Parathyroid adenoma (tissue), 2 donors: ENCODE results near the gene LRRK1.

Experiments used
- H2AFZ ChIP-seq: fragments of 300-600 bp; sonication (generic); one replicate; pipeline ENCODE4 v1.7.0; 2017; ENCODE audit warnings: antibody characterized with exemption, mild to moderate bottlenecking
- H3K27ac ChIP-seq: fragments of 300-600 bp; sonication (generic); one replicate; pipeline ENCODE4 v1.7.0; 2017
- H3K27me3 ChIP-seq: fragments of 300-600 bp; sonication (generic); one replicate; pipeline ENCODE4 v1.7.0; 2017; ENCODE audit warnings: low read length; ENCODE audit not compliant: control insufficient read depth, insufficient read depth
- H3K36me3 ChIP-seq: fragments of 300-600 bp; sonication (generic); one replicate; pipeline ENCODE4 v1.7.0; 2017; ENCODE audit warnings: low read length; ENCODE audit not compliant: control insufficient read depth, insufficient read depth
- H3K4me1 ChIP-seq: fragments of 300-600 bp; sonication (generic); one replicate; pipeline ENCODE4 v1.7.0; 2017; ENCODE audit warnings: control low read depth
- H3K4me2 ChIP-seq: fragments of 300-600 bp; sonication (generic); one replicate; pipeline ENCODE4 v1.7.0; 2017; ENCODE audit warnings: low read length
- H3K4me3 ChIP-seq: fragments of 300-600 bp; sonication (generic); one replicate; pipeline ENCODE4 v1.7.0; 2017; ENCODE audit warnings: low read depth, low read length
- H3K79me2 ChIP-seq: fragments of 300-600 bp; sonication (generic); one replicate; pipeline ENCODE4 v1.7.0; 2017; ENCODE audit warnings: control low read depth
- H3K9ac ChIP-seq: fragments of 300-600 bp; sonication (generic); one replicate; pipeline ENCODE4 v1.7.0; 2017; ENCODE audit warnings: mild to moderate bottlenecking
- H3K9me3 ChIP-seq: fragments of 300-600 bp; sonication (generic); one replicate; pipeline ENCODE4 v1.7.0; 2017; ENCODE audit warnings: low read length; ENCODE audit not compliant: control insufficient read depth
- TF ChIP-seq, protein P1 (sequence below): fragments of 300-600 bp; sonication (generic); IDR thresholded peaks from one replicate; pipeline ENCODE4 v1.7.0; 2017; ENCODE audit warnings: antibody characterized with exemption, mild to moderate bottlenecking
- donor health status: primary hyperparathyroidism.

LRRK1 gene

DNA sequence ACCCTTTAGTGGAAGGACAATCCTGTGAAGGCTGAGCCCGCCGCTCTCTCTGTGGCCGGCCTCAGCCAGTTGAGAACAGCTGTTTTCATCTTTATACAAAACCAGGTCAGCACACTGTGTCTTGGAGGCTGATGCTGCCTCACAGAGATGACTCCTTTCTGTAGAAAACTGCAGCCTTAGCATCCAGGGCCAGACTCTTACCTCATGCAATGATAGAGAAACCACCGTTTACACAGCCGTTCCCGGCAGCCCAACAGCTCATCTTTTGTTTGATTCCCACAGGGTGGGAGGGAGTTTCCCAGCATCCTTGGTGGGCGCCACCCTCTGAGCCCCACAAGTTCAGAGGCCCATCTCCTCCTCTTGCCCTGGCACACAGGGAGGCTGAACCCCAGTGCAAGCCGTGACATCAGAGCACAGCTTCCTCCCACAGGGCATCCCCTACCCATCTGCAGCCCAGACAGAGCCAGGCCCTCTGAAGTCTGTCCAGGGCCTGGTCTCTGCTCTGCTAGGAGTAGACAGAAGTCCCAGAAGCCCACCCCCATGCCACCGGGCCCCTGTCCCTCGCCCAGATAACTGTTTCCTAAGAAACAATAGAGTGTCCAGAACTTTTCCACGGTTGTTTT, 105.0 kb downstream of the LRRK1 start:
- Histone ChIP-seq H2AFZ (no peak overlapping the region), H3K4me2 (no peak overlapping the region), H3K79me2 (no peaks in the 10 kb centered on the region), H3K27ac (no peak overlapping the region), H3K4me3 (no peak overlapping the region), H3K36me3 (no peaks in the 10 kb centered on the region), H3K4me1 (no peaks in the 10 kb centered on the region), H3K27me3 (no peaks in the 10 kb centered on the region), H3K9me3 (no peaks in the 10 kb centered on the region), H3K9ac (no peak overlapping the region)
- TF ChIP-seq, protein P1, sequence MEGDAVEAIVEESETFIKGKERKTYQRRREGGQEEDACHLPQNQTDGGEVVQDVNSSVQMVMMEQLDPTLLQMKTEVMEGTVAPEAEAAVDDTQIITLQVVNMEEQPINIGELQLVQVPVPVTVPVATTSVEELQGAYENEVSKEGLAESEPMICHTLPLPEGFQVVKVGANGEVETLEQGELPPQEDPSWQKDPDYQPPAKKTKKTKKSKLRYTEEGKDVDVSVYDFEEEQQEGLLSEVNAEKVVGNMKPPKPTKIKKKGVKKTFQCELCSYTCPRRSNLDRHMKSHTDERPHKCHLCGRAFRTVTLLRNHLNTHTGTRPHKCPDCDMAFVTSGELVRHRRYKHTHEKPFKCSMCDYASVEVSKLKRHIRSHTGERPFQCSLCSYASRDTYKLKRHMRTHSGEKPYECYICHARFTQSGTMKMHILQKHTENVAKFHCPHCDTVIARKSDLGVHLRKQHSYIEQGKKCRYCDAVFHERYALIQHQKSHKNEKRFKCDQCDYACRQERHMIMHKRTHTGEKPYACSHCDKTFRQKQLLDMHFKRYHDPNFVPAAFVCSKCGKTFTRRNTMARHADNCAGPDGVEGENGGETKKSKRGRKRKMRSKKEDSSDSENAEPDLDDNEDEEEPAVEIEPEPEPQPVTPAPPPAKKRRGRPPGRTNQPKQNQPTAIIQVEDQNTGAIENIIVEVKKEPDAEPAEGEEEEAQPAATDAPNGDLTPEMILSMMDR = no peak

DNA sequence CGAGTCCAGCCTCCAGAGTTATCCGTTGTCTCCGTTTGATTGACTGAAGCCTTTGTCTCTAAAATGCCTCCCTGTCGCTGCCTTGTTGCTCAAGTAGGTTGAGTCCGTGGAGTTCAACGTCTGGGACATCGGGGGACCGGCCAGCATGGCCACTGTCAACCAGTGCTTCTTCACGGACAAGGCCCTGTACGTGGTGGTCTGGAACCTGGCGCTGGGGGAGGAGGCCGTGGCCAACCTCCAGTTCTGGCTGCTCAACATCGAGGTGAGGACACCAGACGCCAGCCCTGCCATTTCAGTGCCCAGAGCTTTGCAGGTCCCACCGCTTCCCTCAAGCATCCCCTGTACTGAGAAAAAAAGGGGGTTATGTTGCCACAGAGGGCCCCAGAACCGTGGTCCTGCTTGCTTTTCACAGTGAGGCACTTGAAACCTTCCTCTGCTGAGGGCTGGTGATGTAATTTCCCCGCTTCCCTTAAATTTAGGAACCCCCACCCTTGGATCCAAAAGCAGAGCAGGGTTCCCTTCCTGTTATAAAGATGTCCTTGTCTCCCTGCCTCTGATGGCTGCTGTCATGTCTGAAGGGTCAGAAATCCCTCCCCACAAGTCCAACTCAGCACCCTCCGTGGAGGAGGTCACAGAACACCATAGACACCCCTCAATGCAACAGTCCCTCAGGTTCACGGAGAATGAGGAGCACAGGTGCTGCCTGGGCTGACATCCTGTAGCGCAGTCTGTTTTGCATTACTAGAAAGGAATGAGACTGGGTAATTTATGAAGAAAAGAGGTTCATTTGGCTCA, 105.7 kb downstream of the LRRK1 start:
- H3K9me3 ChIP-seq = no peaks in the 10 kb centered on the region
- no peak overlapping the region for H3K9ac ChIP-seq
- H2AFZ ChIP-seq = no peak overlapping the region
- no peaks in the 10 kb centered on the region for H3K27me3 ChIP-seq
- no peak overlapping the region for H3K27ac ChIP-seq
- H3K4me3 ChIP-seq = no peak overlapping the region
- H3K79me2 ChIP-seq = no peaks in the 10 kb centered on the region
- no peaks in the 10 kb centered on the region for H3K4me1 ChIP-seq
- no peaks in the 10 kb centered on the region for H3K36me3 ChIP-seq
- no peak overlapping the region for H3K4me2 ChIP-seq
- TF ChIP-seq, protein P1 = no peak

DNA sequence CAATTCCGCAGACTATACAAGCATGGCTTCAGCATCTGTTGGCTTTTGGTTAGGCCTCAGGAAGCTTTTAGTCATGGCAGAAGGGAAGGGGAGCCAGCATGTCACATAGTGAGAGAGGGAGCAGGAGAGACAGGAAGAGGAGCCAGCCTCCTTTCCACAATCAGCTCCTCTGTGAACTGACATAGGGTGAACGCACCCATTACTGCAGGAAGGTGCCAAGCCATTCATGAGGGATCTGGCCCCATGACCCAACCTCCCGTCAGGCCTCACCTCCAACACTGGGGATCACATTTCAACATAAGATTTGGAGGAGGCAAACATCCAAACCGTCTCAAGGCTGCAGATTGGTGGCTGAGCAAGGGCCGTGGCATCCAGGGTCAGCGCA, 106.3 kb downstream of the LRRK1 start:
- Histone ChIP-seq H3K9ac (no peak overlapping the region), H3K36me3 (no peaks in the 10 kb centered on the region), H3K4me1 (no peaks in the 10 kb centered on the region), H3K4me3 (no peak overlapping the region), H3K27me3 (no peaks in the 10 kb centered on the region), H2AFZ (no peak overlapping the region), H3K4me2 (no peak overlapping the region), H3K79me2 (no peaks in the 10 kb centered on the region), H3K27ac (no peak overlapping the region), H3K9me3 (no peaks in the 10 kb centered on the region)
- TF ChIP-seq, protein P1 = no peak

DNA sequence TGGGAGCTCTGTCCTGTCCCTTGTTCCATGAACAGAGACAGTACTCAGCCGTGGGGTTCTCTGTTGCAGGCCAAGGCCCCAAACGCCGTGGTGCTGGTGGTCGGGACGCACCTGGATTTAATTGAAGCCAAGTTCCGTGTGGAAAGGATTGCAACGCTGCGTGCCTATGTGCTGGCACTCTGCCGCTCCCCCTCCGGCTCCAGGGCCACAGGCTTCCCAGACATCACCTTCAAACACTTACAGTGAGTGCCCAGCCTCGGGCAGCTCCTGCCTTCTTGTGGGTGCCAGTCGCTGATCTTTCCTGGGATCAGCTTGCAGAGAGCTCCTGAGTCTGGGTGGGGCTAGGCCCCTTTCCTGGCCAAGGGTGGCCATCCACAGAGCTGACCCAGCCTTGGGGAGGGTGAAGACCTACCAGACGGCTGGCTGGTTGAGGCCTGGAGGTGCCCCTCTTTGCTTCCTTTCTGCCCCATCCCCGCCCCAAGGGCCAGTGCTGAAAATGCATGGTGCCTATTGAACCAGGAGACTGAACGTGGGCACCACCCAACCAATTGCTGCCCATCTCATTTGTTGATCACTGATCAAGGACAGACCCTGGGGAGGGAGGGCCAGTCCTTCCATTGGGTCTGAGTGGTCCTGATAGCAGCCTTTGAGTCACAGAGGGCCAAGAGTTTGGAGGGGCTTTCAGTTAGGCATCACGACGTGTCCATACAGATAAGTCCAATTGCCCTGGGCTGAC, 106.9 kb downstream of the LRRK1 start:
- Histone ChIP-seq H3K36me3 (no peaks in the 10 kb centered on the region), H2AFZ (no peak overlapping the region), H3K9ac (no peak overlapping the region)

More for the DNA sequence above, 106.9 kb downstream of the LRRK1 start:
- no peak overlapping the region for H3K4me3 ChIP-seq
- TF ChIP-seq, protein P1 = no peak
- no peaks in the 10 kb centered on the region for H3K27me3 ChIP-seq
- H3K9me3 ChIP-seq = no peaks in the 10 kb centered on the region
- no peaks in the 10 kb centered on the region for H3K79me2 ChIP-seq
- no peak overlapping the region for H3K4me2 ChIP-seq
- H3K27ac ChIP-seq = no peak overlapping the region
- H3K4me1 ChIP-seq = no peaks in the 10 kb centered on the region
